Astrocyte (in vitro differentiated cells and primary cell): ENCODE measurements around the gene KRT5. TPM values are rescaled to one million over a fixed set of nuclear protein-coding genes. Genes with fewer than 3 reads are reported as not detected.

Experiments
- DNase-seq: peaks from one replicate; pipeline ENCODE4 v3.0.0-alpha.2; 2010; ENCODE audit warnings: low read depth
- FAIRE-seq: peaks from 2 replicates; lab custom pipeline; 2011; peaks lifted over from hg19 to GRCh38; lab: Jason Lieb, UNC
- H2AFZ ChIP-seq: 2 replicates; pipeline ENCODE4 v1.6.0; 2012; ENCODE audit warnings: low read depth, low read length, inconsistent platforms
- H3K27ac ChIP-seq: 2 replicates; pipeline ENCODE4 v1.5.1; 2011; ENCODE audit warnings: low read depth, low read length, inconsistent platforms
- H3K27me3 ChIP-seq: 2 replicates; pipeline ENCODE4 v1.6.0; 2011; ENCODE audit warnings: low read length, inconsistent platforms; ENCODE audit not compliant: insufficient read depth
- H3K36me3 ChIP-seq: 2 replicates; pipeline ENCODE4 v1.5.1; 2011; ENCODE audit warnings: low read length, inconsistent platforms; ENCODE audit not compliant: insufficient read depth
- H3K4me1 ChIP-seq: 2 replicates; pipeline ENCODE4 v1.5.1; 2011; ENCODE audit warnings: low read length, inconsistent platforms; ENCODE audit not compliant: insufficient read depth
- H3K4me2 ChIP-seq: 2 replicates; pipeline ENCODE4 v1.6.0; 2012; ENCODE audit warnings: low read length, inconsistent platforms
- H3K4me3 ChIP-seq: 2 replicates; pipeline ENCODE4 v1.5.1; 2011; ENCODE audit warnings: low read depth, mild to moderate bottlenecking, low read length, inconsistent platforms; ENCODE audit not compliant: insufficient read depth
- H3K79me2 ChIP-seq: 2 replicates; pipeline ENCODE4 v1.6.0; 2012; ENCODE audit warnings: mild to moderate bottlenecking, low read length, inconsistent platforms; ENCODE audit not compliant: insufficient read depth
- H3K9ac ChIP-seq: 2 replicates; pipeline ENCODE4 v1.6.0; 2012; ENCODE audit warnings: mild to moderate bottlenecking, low read length, inconsistent platforms
- H3K9me3 ChIP-seq: 2 replicates; pipeline ENCODE4 v1.5.1; 2012; ENCODE audit warnings: low read depth, mild to moderate bottlenecking, low read length, inconsistent platforms; ENCODE audit not compliant: insufficient read depth
- H4K20me1 ChIP-seq: 2 replicates; pipeline ENCODE4 v1.6.0; 2012; ENCODE audit warnings: low read length, inconsistent platforms; ENCODE audit not compliant: insufficient read depth
- H3K27ac Mint-ChIP-seq: one replicate; pipeline ENCODE4 v1.8.0; 2021; ENCODE audit warnings: mild to moderate bottlenecking, mixed read lengths; ENCODE audit not compliant: unreplicated experiment
- H3K27me3 Mint-ChIP-seq: one replicate; pipeline ENCODE4 v1.8.0; 2021; ENCODE audit warnings: low read depth, mixed read lengths; ENCODE audit not compliant: unreplicated experiment
- H3K36me3 Mint-ChIP-seq: one replicate; pipeline ENCODE4 v1.8.0; 2021; ENCODE audit warnings: low read depth, mixed read lengths; ENCODE audit not compliant: unreplicated experiment
- H3K4me1 Mint-ChIP-seq: one replicate; pipeline ENCODE4 v1.8.0; 2021; ENCODE audit warnings: low read depth, mixed read lengths; ENCODE audit not compliant: unreplicated experiment
- H3K4me3 Mint-ChIP-seq: one replicate; pipeline ENCODE4 v1.8.0; 2021; ENCODE audit warnings: mild to moderate bottlenecking, moderate library complexity, mixed read lengths; ENCODE audit not compliant: unreplicated experiment
- H3K9me3 Mint-ChIP-seq: one replicate; pipeline ENCODE4 v1.8.0; 2021; ENCODE audit warnings: mild to moderate bottlenecking, mixed read lengths; ENCODE audit not compliant: unreplicated experiment
- CTCF ChIP-seq: IDR thresholded peaks from 2 replicates; pipeline ENCODE4 v1.5.1; 2011; ENCODE audit warnings: low read depth, mild to moderate bottlenecking, inconsistent platforms, low read length, moderate library complexity; ENCODE audit not compliant: insufficient read depth
- EZH2 ChIP-seq: IDR thresholded peaks from 2 replicates; pipeline ENCODE4 v1.6.1; 2012; ENCODE audit warnings: mild to moderate bottlenecking, low read length, inconsistent platforms; ENCODE audit not compliant: insufficient read depth
- total RNA-seq: library from RNA; stranded (reverse); gene quantifications from 2 replicates; pipeline ENCODE4 v1.2.1, GENCODE V29; 2021

KRT5 gene
- total RNA-seq, 1 donor from 2014 or later, result 0.25 TPM

DNA sequence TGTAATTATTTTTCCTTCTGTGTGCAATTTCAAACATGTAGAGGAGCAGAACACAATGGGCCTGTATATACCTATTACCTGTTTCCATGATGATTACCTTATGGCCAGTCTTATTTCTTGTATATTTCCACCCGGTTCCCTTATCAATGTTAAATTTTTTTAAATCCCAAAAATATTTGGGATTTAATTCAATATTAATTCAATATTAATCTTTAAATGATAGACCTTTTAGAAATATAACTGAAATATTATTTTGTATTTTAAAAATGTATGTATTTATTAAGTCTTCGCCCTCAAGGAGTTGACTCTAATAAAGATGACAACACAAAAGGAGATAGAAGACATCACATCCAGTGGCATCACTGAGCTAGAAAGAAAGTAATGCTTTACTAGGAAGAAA lies 46.0 kb downstream of the KRT5 start:
- H3K27ac ChIP-seq, result no peak overlapping the region
- Mint-ChIP-seq H3K4me1 (no peaks in the 10 kb centered on the region), H3K27me3 (peaks cover 10% of the 10 kb centered on the region), H3K27ac (no peak overlapping the region), H3K9me3 (peaks cover 4% of the 10 kb centered on the region), H3K4me3 (no peak overlapping the region), H3K36me3 (no peaks in the 10 kb centered on the region)
- FAIRE-seq (no peak), DNase-seq (no peak)
- peaks cover 2% of the 10 kb centered on the region for H3K27me3 ChIP-seq
- no peaks in the 10 kb centered on the region for H4K20me1 ChIP-seq
- no peak overlapping the region for H3K4me3 ChIP-seq
- H3K4me1 ChIP-seq, result no peaks in the 10 kb centered on the region
- no peaks in the 10 kb centered on the region for H3K79me2 ChIP-seq
- H3K9me3 ChIP-seq, result no peaks in the 10 kb centered on the region
- no peak overlapping the region for H3K9ac ChIP-seq
- H2AFZ ChIP-seq, result no peak overlapping the region
- TF ChIP-seq EZH2 (no peak), CTCF (no peak)
- no peaks in the 10 kb centered on the region for H3K36me3 ChIP-seq
- H3K4me2 ChIP-seq, result no peak overlapping the region

- FAIRE-seq, result no peak
- DNase-seq, result no peak
Observed at GRCh38 chr12:52473768-52474167, 46.4 kb downstream of the KRT5 start, which contains the start of gene KRT6C. KRT6C (minus strand) TSS chr12:52473805; CDS start chr12:52473737, 68 bp downstream.

More at GRCh38 chr12:52473768-52474167, 46.4 kb downstream of the KRT5 start, which contains the start of gene KRT6C:
- Mint-ChIP-seq H3K9me3 (peaks cover 4% of the 10 kb centered on the region), H3K4me3 (no peak within 1 kb of the TSS), H3K27ac (no peak within 1 kb of the TSS), H3K27me3 (peaks cover 11% of the 10 kb centered on the region), H3K36me3 (no peaks in the 10 kb centered on the region), H3K4me1 (no peaks in the 10 kb centered on the region)
- Histone ChIP-seq H3K9ac (no peak within 1 kb of the TSS), H2AFZ (no peak within 1 kb of the TSS), H3K27me3 (peaks cover 2% of the 10 kb centered on the region), H3K9me3 (no peaks in the 10 kb centered on the region), H3K36me3 (no peaks in the 10 kb centered on the region), H3K4me1 (no peaks in the 10 kb centered on the region), H3K79me2 (no peaks in the 10 kb centered on the region), H4K20me1 (no peaks in the 10 kb centered on the region), H3K4me2 (no peak within 1 kb of the TSS), H3K27ac (no peak within 1 kb of the TSS), H3K4me3 (no peak within 1 kb of the TSS)
- TF ChIP-seq EZH2 (no peak), CTCF (no peak)
